Breast epithelium (tissue), 4 donors: ENCODE data around the gene PKN1. TPM values are rescaled to one million over a fixed set of nuclear protein-coding genes. Genes with fewer than 3 reads are reported as not detected.

ENCODE experiments used
- DNase-seq, 2 donors: peaks; one replicate each; pipeline ENCODE4 v3.0.0-alpha.2; 2019; ENCODE audit warnings: low spot score in 2 of 2
- H3K27ac ChIP-seq, 2 donors: fragments of 200-600 bp; sonication (generic) in 1 of 2; one replicate each; pipeline ENCODE4 v1.5.1; 2016 to 2019; ENCODE audit warnings: mild to moderate bottlenecking in 1 of 2
- H3K27me3 ChIP-seq, 2 donors: fragments of 200-600 bp; sonication (generic) in 1 of 2; one replicate each; pipeline versions ENCODE4 v1.5.1 to v1.6.0; 2017 to 2019; ENCODE audit warnings: control low read depth in 1 of 2, mild to moderate bottlenecking in 1 of 2
- H3K36me3 ChIP-seq: fragments of 200-600 bp; one replicate; pipeline ENCODE4 v1.5.1; 2019
- H3K4me1 ChIP-seq, 2 donors: fragments of 200-600 bp; sonication (generic); one replicate each; pipeline ENCODE4 v1.5.1; 2016 to 2019; ENCODE audit warnings: control low read depth in 1 of 2
- H3K4me3 ChIP-seq, 3 donors: fragments of 200-600 bp; sonication (generic); 1 replicate in 2 of 3; 2 replicates in 1 of 3; pipeline ENCODE4 v1.5.1; 2016 to 2019; ENCODE audit warnings: mild to moderate bottlenecking in 3 of 3, moderate library complexity in 2 of 3
- H3K9me3 ChIP-seq, 2 donors: fragments of 200-600 bp; sonication (generic) in 1 of 2; one replicate each; pipeline ENCODE4 v1.5.1; 2016 to 2019; ENCODE audit warnings: control low read depth in 1 of 2
- POLR2A ChIP-seq: fragments of 450-650 bp; IDR thresholded peaks from one replicate; pipeline ENCODE4 v1.6.1; 2016; ENCODE audit warnings: antibody characterized with exemption, mild to moderate bottlenecking, moderate library complexity
- POLR2AphosphoS5 ChIP-seq, 3 donors: sonication (generic); formaldehyde crosslinking; IDR thresholded peaks; one replicate each; pipeline ENCODE4 v1.6.1; 2017; ENCODE audit warnings: antibody characterized with exemption in 3 of 3
- intact Hi-C: fragments of 100-400 bp; cut with DNase I; formaldehyde crosslinking; loops from one replicate; pipeline ENCODE4 v1.15.1; 2023; ENCODE audit warnings: low total_unique reads
- total RNA-seq, 3 donors: library from RNA; depleted of rRNA; stranded (reverse); fragments of >200 nt; gene quantifications; one replicate each; pipeline ENCODE4 v1.1.0, GENCODE V29; 2016
- TF ChIP-seq, protein P1 (sequence below), 3 donors: fragments of 450-650 bp; IDR thresholded peaks; one replicate each; pipeline ENCODE4 v1.5.1; 2016 to 2017; ENCODE audit warnings: antibody characterized with exemption in 3 of 3, mild to moderate bottlenecking in 3 of 3, moderate library complexity in 3 of 3

PKN1 gene
- total RNA-seq, 3 donors from 2014 or later: 40.8 to 78.1 (median 59.6) TPM

- DNase-seq: no peak
- no peaks in the 10 kb centered on the region for H3K9me3 ChIP-seq
- peaks cover 6 to 7% of the 10 kb centered on the region in 2 donors for H3K4me1 ChIP-seq
- H3K36me3 ChIP-seq: peaks cover 5% of the 10 kb centered on the region
- peak overlapping the region in 1 of 3 donors; percentile 25 for H3K4me3 ChIP-seq
- TF ChIP-seq POLR2AphosphoS5 (IDR thresholded peaks at IDR 0.05) (no peak), POLR2A (no peak)
- TF ChIP-seq, protein P1, sequence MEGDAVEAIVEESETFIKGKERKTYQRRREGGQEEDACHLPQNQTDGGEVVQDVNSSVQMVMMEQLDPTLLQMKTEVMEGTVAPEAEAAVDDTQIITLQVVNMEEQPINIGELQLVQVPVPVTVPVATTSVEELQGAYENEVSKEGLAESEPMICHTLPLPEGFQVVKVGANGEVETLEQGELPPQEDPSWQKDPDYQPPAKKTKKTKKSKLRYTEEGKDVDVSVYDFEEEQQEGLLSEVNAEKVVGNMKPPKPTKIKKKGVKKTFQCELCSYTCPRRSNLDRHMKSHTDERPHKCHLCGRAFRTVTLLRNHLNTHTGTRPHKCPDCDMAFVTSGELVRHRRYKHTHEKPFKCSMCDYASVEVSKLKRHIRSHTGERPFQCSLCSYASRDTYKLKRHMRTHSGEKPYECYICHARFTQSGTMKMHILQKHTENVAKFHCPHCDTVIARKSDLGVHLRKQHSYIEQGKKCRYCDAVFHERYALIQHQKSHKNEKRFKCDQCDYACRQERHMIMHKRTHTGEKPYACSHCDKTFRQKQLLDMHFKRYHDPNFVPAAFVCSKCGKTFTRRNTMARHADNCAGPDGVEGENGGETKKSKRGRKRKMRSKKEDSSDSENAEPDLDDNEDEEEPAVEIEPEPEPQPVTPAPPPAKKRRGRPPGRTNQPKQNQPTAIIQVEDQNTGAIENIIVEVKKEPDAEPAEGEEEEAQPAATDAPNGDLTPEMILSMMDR (IDR thresholded peaks at IDR 0.05): no peak
- intact Hi-C loops: no loop called here
- H3K27ac ChIP-seq: peak overlapping the region in 1 of 2 donors; percentile 52
- H3K27me3 ChIP-seq: peaks cover 0 to 3% of the 10 kb centered on the region in 2 donors
Measured at GRCh38 chr19:14476673-14477401, 43.7 kb downstream of the PKN1 start.

DNA sequence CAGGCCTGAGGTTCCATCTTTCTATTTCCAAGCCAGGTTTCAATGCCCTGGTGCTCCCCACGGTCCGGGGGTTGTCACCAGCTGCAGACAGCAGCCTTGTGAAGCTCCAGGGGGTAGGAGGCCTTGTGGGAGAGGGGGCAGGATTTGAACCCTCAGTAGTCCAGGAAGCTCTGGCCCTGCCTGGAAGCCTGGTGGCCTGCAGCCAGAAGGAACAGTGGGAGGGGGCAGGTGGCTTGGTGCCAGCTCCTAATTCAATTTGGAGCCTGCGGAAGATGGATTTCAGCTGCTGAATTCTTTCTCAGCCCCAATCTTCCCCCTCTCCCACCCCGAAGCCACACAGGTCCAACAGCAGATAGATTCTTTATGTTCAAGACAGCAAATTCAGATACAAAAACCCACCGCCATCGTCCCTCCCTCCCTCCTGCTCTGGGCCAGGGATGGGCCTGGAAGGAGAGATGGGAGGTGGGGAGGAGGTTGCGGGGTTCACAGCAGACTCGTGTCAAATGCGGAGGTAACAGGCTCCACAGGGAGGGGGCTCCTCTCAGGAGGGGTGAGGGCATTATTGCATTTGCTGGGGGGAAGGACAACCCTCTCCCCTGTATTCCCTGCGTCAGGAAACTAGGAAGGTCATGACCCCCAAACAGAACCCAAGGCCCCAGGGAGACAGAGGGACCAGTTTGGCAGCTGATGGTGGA lies 44.5 kb downstream of the PKN1 start:
- intact Hi-C loops: no loop called here

DNA sequence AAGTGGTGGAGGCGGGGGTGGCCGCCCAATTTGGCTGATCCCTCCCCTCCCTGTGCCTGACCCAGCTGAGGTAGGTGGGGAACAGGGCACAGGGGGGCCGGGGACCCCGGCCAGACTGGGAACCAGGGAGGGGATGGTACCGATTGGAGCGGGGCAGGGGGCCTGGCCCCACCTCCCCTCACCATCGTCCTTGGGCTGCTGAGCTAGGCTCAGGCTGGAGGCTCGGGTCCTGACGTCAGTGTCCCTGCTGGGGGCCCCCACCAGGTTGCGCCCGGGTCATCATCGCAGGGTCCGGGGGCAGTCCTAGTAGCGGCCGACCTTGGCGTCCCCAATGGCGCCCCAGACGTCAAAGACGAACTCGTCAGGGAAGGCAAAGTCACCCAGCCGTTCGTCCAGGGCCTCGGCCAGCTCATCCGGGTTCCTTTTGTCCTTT lies 45.0 kb downstream of the PKN1 start:
- Histone ChIP-seq H3K27ac (peak overlapping the region in 1 of 2 donors; percentile 52), H3K36me3 (peaks cover 5% of the 10 kb centered on the region), H3K9me3 (no peaks in the 10 kb centered on the region), H3K27me3 (peaks cover 0 to under 1% of the 10 kb centered on the region in 2 donors), H3K4me3 (no peak overlapping the region), H3K4me1 (peaks cover 0 to 7% of the 10 kb centered on the region in 2 donors)
- DNase-seq: no peak
- TF ChIP-seq, protein P1 (IDR thresholded peaks at IDR 0.05): no peak
- TF ChIP-seq POLR2AphosphoS5 (IDR thresholded peaks at IDR 0.05): no peak
- no peak for TF ChIP-seq POLR2A
- intact Hi-C loops: no loop called here

More for the DNA sequence above, 44.5 kb downstream of the PKN1 start:
- no peak for DNase-seq
- H3K9me3 ChIP-seq: no peaks in the 10 kb centered on the region
- peaks cover 5% of the 10 kb centered on the region for H3K36me3 ChIP-seq
- TF ChIP-seq POLR2AphosphoS5 (IDR thresholded peaks at IDR 0.05) (no peak), POLR2A (no peak)
- TF ChIP-seq, protein P1 (IDR thresholded peaks at IDR 0.05): no peak
- peaks cover 0 to 3% of the 10 kb centered on the region in 2 donors for H3K27me3 ChIP-seq
- H3K4me3 ChIP-seq: no peak overlapping the region
- peaks cover 0 to 7% of the 10 kb centered on the region in 2 donors for H3K4me1 ChIP-seq
- peak overlapping the region in 1 of 2 donors; percentile 52 for H3K27ac ChIP-seq

DNA sequence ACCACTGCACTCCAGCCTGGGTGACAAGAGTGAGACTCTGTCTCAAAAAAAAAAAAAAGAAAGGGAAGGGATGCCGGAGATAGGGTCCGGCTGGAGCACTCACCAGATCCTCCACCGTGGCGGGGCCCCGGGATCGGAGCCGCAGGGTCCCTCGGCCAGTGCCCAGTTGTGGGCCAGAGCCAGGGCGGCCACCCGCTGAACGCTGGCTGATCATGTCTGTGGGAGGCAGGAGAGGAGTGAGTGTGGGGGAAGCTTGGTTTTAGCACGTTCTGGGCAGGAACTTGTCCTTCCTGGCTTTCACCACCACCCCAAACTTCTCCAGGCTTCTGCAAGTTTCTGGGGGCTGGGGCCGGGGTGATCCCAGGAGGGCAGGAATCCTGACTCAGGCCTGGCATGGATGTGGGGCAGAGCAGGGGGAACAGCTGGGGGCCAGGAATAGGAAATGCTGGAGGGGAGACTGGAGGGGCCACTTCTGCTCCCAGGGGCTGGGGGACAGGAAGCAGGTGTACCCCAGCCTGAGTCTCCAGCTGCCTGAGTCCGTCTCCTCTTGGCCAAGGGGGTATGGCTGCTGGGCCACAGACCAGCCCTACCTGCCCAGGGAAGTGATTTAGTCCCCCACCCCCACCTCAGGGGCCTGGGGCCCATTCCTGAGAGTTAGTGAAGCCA lies 46.3 kb downstream of the PKN1 start:
- intact Hi-C loops: no loop called here
- H3K27me3 ChIP-seq: no peaks in the 10 kb centered on the region
- no peak overlapping the region for H3K27ac ChIP-seq
- TF ChIP-seq POLR2A: no peak
- TF ChIP-seq POLR2AphosphoS5 (IDR thresholded peaks at IDR 0.05): no peak
- TF ChIP-seq, protein P1 (IDR thresholded peaks at IDR 0.05): no peak
- H3K9me3 ChIP-seq: no peaks in the 10 kb centered on the region
- no peak for DNase-seq
- no peak overlapping the region for H3K4me3 ChIP-seq
- H3K36me3 ChIP-seq: peaks cover 5% of the 10 kb centered on the region
- H3K4me1 ChIP-seq: peaks cover 0 to 7% of the 10 kb centered on the region in 2 donors
